Measurements from ENCODE around the gene ITGA4. TPM values are rescaled to one million over a fixed set of nuclear protein-coding genes. Genes with fewer than 3 reads are reported as not detected.

ITGA4 gene
- total RNA-seq (18.0 and 57.5 TPM in 2 replicates), polyA plus RNA-seq (27.3 and 44.6 TPM in 2 replicates), polyA minus RNA-seq (ENCODE audit: low replicate concordance) (10.1 and 14.0 TPM in 2 replicates)
- 20.8 and 31.5 TPM in 2 replicates for polyA plus RNA-seq (2012)

DNA sequence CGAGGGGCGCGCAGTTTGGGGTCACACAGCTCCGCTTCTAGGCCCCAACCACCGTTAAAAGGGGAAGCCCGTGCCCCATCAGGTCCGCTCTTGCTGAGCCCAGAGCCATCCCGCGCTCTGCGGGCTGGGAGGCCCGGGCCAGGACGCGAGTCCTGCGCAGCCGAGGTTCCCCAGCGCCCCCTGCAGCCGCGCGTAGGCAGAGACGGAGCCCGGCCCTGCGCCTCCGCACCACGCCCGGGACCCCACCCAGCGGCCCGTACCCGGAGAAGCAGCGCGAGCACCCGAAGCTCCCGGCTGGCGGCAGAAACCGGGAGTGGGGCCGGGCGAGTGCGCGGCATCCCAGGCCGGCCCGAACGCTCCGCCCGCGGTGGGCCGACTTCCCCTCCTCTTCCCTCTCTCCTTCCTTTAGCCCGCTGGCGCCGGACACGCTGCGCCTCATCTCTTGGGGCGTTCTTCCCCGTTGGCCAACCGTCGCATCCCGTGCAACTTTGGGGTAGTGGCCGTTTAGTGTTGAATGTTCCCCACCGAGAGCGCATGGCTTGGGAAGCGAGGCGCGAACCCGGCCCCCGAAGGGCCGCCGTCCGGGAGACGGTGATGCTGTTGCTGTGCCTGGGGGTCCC lies at the start of gene ITGA4:
Gene ITGA4 (plus strand): TSS at position 266 of the 620 bp plus-strand sequence. CDS start 269 bp downstream, at position 535.
- Histone ChIP-seq H3K27me3 (ENCODE audit: control insufficient read depth, insufficient read depth, low read length) (no peaks in the 10 kb centered on the region), H3K79me2 (ENCODE audit: control insufficient read depth, insufficient read depth, low read length) (peaks cover 6% of the 10 kb centered on the region), H3K4me1 (ENCODE audit: control insufficient read depth, extremely low read depth, insufficient read depth, low read length) (no peaks in the 10 kb centered on the region), H3K4me3 (replicated peaks in 1 of 4; ENCODE audit: control extremely low read depth in 1 of 4, insufficient read depth in 1 of 4, low read depth in 3 of 4, low read length in 4 of 4) (peak within 1 kb of the TSS; percentile 61 to 88 (median 75)), H4K20me1 (ENCODE audit: control insufficient read depth, extremely low read depth, insufficient read depth, low read length) (no peaks in the 10 kb centered on the region), H3K4me2 (ENCODE audit: extremely low read depth, insufficient read depth, low read length) (peak within 1 kb of the TSS; percentile 94), H3K9me3 (ENCODE audit: control insufficient read depth, insufficient read depth, low read depth, low read length) (no peaks in the 10 kb centered on the region), H3K36me3 (ENCODE audit: control insufficient read depth, insufficient read depth, low read length) (no peaks in the 10 kb centered on the region), H3K27ac (ENCODE audit: insufficient read depth, low read length) (peak within 1 kb of the TSS; percentile 73), H2AFZ (ENCODE audit: low read length) (peak within 1 kb of the TSS; percentile 91), H3K9ac (ENCODE audit: insufficient read depth, low read length) (peak within 1 kb of the TSS; percentile 76)
- DNase-seq (ENCODE audit: low read depth in 2 of 2): peak; percentile 76 to 79
- TF ChIP-seq, protein P1, sequence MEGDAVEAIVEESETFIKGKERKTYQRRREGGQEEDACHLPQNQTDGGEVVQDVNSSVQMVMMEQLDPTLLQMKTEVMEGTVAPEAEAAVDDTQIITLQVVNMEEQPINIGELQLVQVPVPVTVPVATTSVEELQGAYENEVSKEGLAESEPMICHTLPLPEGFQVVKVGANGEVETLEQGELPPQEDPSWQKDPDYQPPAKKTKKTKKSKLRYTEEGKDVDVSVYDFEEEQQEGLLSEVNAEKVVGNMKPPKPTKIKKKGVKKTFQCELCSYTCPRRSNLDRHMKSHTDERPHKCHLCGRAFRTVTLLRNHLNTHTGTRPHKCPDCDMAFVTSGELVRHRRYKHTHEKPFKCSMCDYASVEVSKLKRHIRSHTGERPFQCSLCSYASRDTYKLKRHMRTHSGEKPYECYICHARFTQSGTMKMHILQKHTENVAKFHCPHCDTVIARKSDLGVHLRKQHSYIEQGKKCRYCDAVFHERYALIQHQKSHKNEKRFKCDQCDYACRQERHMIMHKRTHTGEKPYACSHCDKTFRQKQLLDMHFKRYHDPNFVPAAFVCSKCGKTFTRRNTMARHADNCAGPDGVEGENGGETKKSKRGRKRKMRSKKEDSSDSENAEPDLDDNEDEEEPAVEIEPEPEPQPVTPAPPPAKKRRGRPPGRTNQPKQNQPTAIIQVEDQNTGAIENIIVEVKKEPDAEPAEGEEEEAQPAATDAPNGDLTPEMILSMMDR (conservative IDR thresholded peaks at IDR 0.05 in 1 of 2, IDR thresholded peaks at IDR 0.05 in 1 of 2; ENCODE audit: low read depth in 1 of 2, low read length in 2 of 2): peak; percentile 55 to 81
- no peak for TF ChIP-seq EZH2 (IDR thresholded peaks at IDR 0.05; ENCODE audit: low read length, missing control alignments)

DNA sequence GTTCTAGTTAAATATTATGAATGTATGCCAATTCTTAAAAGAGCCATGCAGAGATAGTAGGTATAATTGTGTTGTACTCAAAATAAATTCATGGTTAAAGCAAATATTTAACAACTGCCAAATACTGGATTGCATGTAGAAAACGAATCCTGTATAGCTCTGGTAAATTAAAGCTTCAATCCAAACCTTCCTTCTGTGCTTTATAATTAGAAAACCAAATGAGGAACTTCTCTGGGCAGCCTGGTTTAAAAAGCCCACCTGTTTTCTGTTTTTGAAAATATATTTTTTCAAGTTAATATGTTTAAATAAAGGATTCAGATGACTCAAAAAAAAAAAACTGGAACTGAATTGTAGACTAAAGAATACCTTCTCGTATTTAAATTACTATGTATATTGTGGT lies 48.3 kb upstream of the ITGA4 start:
- H3K4me2 ChIP-seq (ENCODE audit: extremely low read depth, insufficient read depth, low read length): no peak overlapping the region
- no peak overlapping the region for H3K9ac ChIP-seq (ENCODE audit: insufficient read depth, low read length)

DNA sequence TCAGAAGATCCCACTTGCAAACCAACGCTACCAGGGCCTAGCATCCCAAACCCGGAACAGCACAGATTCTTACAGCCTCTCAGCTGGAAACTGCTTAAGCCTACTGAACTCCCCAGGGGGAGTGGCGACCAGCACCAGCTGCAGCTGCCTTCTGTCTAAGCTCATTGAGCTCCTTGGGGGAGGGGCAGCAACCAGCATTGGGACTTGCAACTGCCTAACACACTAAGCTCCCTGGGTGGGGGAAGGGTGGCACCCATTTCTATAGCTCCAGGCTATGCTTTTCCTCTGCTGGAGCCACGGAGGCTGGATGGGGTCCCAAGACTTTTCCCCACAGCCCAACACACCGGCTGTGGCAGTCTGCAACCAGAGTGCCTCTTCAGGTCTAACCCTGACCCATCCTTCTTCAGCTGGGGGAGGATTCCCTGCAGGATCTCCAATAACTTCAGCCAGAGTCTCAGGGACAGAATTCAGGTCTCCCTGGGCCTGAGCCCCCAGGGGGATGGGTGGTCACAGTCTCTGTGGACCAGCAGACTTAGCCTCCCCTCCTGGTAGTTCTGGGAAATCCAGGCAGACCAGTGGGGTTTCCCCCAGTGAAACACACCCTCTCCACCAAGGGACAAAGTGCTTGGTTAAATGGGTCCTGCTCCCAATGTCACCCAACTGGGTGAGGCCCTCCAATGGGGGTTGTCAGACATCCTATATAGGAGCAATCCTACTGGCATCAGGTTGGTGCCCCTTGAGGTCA lies 45.9 kb upstream of the ITGA4 start:
- no peaks in the 10 kb centered on the region for H3K36me3 ChIP-seq (ENCODE audit: control insufficient read depth, insufficient read depth, low read length)
- no peak for TF ChIP-seq EZH2 (IDR thresholded peaks at IDR 0.05; ENCODE audit: low read length, missing control alignments)
- TF ChIP-seq, protein P1 (conservative IDR thresholded peaks at IDR 0.05 in 1 of 2, IDR thresholded peaks at IDR 0.05 in 1 of 2; ENCODE audit: low read depth in 1 of 2, low read length in 2 of 2): no peak
- peak in 1 of 2 donors; percentile 12 for DNase-seq (ENCODE audit: low read depth in 2 of 2)
- no peaks in the 10 kb centered on the region for H3K4me1 ChIP-seq (ENCODE audit: control insufficient read depth, extremely low read depth, insufficient read depth, low read length)
- H3K4me3 ChIP-seq (replicated peaks in 1 of 4; ENCODE audit: control extremely low read depth in 1 of 4, insufficient read depth in 1 of 4, low read depth in 3 of 4, low read length in 4 of 4): no peak overlapping the region
- H3K27ac ChIP-seq (ENCODE audit: insufficient read depth, low read length): no peak overlapping the region
- H3K9me3 ChIP-seq (ENCODE audit: control insufficient read depth, insufficient read depth, low read depth, low read length): no peaks in the 10 kb centered on the region
- H3K79me2 ChIP-seq (ENCODE audit: control insufficient read depth, insufficient read depth, low read length): no peaks in the 10 kb centered on the region
- H4K20me1 ChIP-seq (ENCODE audit: control insufficient read depth, extremely low read depth, insufficient read depth, low read length): no peaks in the 10 kb centered on the region
- no peak overlapping the region for H3K4me2 ChIP-seq (ENCODE audit: extremely low read depth, insufficient read depth, low read length)
- H3K27me3 ChIP-seq (ENCODE audit: control insufficient read depth, insufficient read depth, low read length): no peaks in the 10 kb centered on the region
- no peak overlapping the region for H3K9ac ChIP-seq (ENCODE audit: insufficient read depth, low read length)
- no peak overlapping the region for H2AFZ ChIP-seq (ENCODE audit: low read length)

More for the DNA sequence above, 48.3 kb upstream of the ITGA4 start:
- no peaks in the 10 kb centered on the region for H3K79me2 ChIP-seq (ENCODE audit: control insufficient read depth, insufficient read depth, low read length)
- H2AFZ ChIP-seq (ENCODE audit: low read length): no peak overlapping the region
- no peaks in the 10 kb centered on the region for H3K4me1 ChIP-seq (ENCODE audit: control insufficient read depth, extremely low read depth, insufficient read depth, low read length)
- no peaks in the 10 kb centered on the region for H3K36me3 ChIP-seq (ENCODE audit: control insufficient read depth, insufficient read depth, low read length)
- H3K9me3 ChIP-seq (ENCODE audit: control insufficient read depth, insufficient read depth, low read depth, low read length): no peaks in the 10 kb centered on the region
- no peaks in the 10 kb centered on the region for H4K20me1 ChIP-seq (ENCODE audit: control insufficient read depth, extremely low read depth, insufficient read depth, low read length)
- H3K27me3 ChIP-seq (ENCODE audit: control insufficient read depth, insufficient read depth, low read length): no peaks in the 10 kb centered on the region
- no peak for TF ChIP-seq EZH2 (IDR thresholded peaks at IDR 0.05; ENCODE audit: low read length, missing control alignments)
- TF ChIP-seq, protein P1 (conservative IDR thresholded peaks at IDR 0.05 in 1 of 2, IDR thresholded peaks at IDR 0.05 in 1 of 2; ENCODE audit: low read depth in 1 of 2, low read length in 2 of 2): no peak
- DNase-seq (ENCODE audit: low read depth in 2 of 2): no peak
- H3K4me3 ChIP-seq (replicated peaks in 1 of 4; ENCODE audit: control extremely low read depth in 1 of 4, insufficient read depth in 1 of 4, low read depth in 3 of 4, low read length in 4 of 4): no peak overlapping the region
- H3K27ac ChIP-seq (ENCODE audit: insufficient read depth, low read length): no peak overlapping the region

All from fibroblast of lung (primary cell).